Mesendoderm (in vitro differentiated cells): Measurements from ENCODE around the gene FANCL.

Experiments
- DNase-seq: peaks from one replicate; pipeline ENCODE4 v3.0.0; 2013
- H2AK5ac ChIP-seq: 2 replicates; pipeline ENCODE4 v1.6.1; 2013; ENCODE audit warnings: low read length, inconsistent platforms
- H2BK120ac ChIP-seq: 2 replicates; pipeline ENCODE4 v1.6.1; 2013; ENCODE audit warnings: low read depth, mild to moderate bottlenecking, low read length, moderate library complexity, mixed read lengths
- H2BK15ac ChIP-seq: replicated peaks from 2 replicates; pipeline ENCODE4 v1.6.1; 2013; ENCODE audit warnings: low read depth, mild to moderate bottlenecking, moderate library complexity
- H2BK5ac ChIP-seq: 2 replicates; pipeline ENCODE4 v1.6.1; 2013; ENCODE audit warnings: low read length, inconsistent platforms
- H3K18ac ChIP-seq: 2 replicates; pipeline ENCODE4 v1.6.1; 2013; ENCODE audit warnings: mild to moderate bottlenecking, low read length, mixed read lengths
- H3K23ac ChIP-seq: one replicate; pipeline ENCODE4 v1.6.1; 2013; ENCODE audit warnings: low read length
- H3K27ac ChIP-seq: 2 replicates; pipeline ENCODE4 v1.5.1; 2013; ENCODE audit warnings: low read depth, mild to moderate bottlenecking, inconsistent platforms, low read length, moderate library complexity
- H3K27me3 ChIP-seq: 2 replicates; pipeline ENCODE4 v1.6.1; 2013; ENCODE audit warnings: low read length, control low read depth, mild to moderate bottlenecking, inconsistent platforms; ENCODE audit not compliant: insufficient read depth, poor library complexity
- H3K36me3 ChIP-seq: 2 replicates; pipeline ENCODE4 v1.6.1; 2013; ENCODE audit warnings: low read length, inconsistent platforms; ENCODE audit not compliant: control insufficient read depth, insufficient read depth
- H3K4ac ChIP-seq: one replicate; pipeline ENCODE4 v1.6.1; 2013; ENCODE audit warnings: low read depth, mild to moderate bottlenecking, low read length, moderate library complexity
- H3K4me1 ChIP-seq: 2 replicates; pipeline ENCODE4 v1.6.1; 2013; ENCODE audit warnings: low read depth, low read length, inconsistent platforms; ENCODE audit not compliant: control insufficient read depth
- H3K4me2 ChIP-seq: 2 replicates; pipeline ENCODE4 v1.6.1; 2013; ENCODE audit warnings: low read length
- H3K4me3 ChIP-seq: 2 replicates; pipeline ENCODE4 v1.5.1; 2013; ENCODE audit warnings: mild to moderate bottlenecking, low read length
- H3K56ac ChIP-seq: one replicate; pipeline ENCODE4 v1.6.1; 2013; ENCODE audit warnings: low read length
- H3K79me1 ChIP-seq: 2 replicates; pipeline ENCODE4 v1.6.1; 2013; ENCODE audit warnings: low read length, inconsistent platforms
- H3K79me2 ChIP-seq: 2 replicates; pipeline ENCODE4 v1.6.1; 2013; ENCODE audit warnings: mild to moderate bottlenecking, low read length; ENCODE audit not compliant: control insufficient read depth, insufficient read depth
- H3K9ac ChIP-seq: 2 replicates; pipeline ENCODE4 v1.6.1; 2013; ENCODE audit warnings: low read length, inconsistent platforms
- H4K5ac ChIP-seq: one replicate; pipeline ENCODE4 v1.6.1; 2013; ENCODE audit warnings: low read length
- H4K8ac ChIP-seq: one replicate; pipeline ENCODE4 v1.6.1; 2013; ENCODE audit warnings: low read depth, mild to moderate bottlenecking, control low read depth, low read length, moderate library complexity
- WGBS: extraction: QIAGEN DNeasy Blood & Tissue Kit; methylation state at CpG from one replicate; pipeline ENCODE4 v1.1.7; 2013; ENCODE audit warnings: low lambda C conversion rate, missing lambda C conversion rate; ENCODE audit not compliant: insufficient coverage; ENCODE audit errors: extremely low coverage; 5-methylcytosine and 5-hydroxymethylcytosine counted together

The FANCL gene

GRCh38 chr2:58206785-58207184 lies 34.3 kb downstream of the FANCL start:
- Histone ChIP-seq H2BK120ac (no peak overlapping the region), H3K56ac (no peak overlapping the region), H2BK5ac (no peak overlapping the region), H4K8ac (no peak overlapping the region), H3K23ac (no peak overlapping the region), H3K4me3 (no peak overlapping the region), H3K4me2 (no peak overlapping the region), H2BK15ac (no peak overlapping the region), H3K79me1 (peaks cover 3% of the 10 kb centered on the region), H3K4me1 (no peaks in the 10 kb centered on the region), H3K27ac (no peak overlapping the region), H3K79me2 (no peaks in the 10 kb centered on the region), H3K9ac (no peak overlapping the region), H3K36me3 (peaks cover 2% of the 10 kb centered on the region), H4K5ac (no peak overlapping the region), H3K18ac (no peak overlapping the region), H3K27me3 (no peaks in the 10 kb centered on the region), H3K4ac (no peak overlapping the region), H2AK5ac (no peak overlapping the region)
- no peak for DNase-seq
- WGBS: no CpG with 5 or more reads among the region's 1 CpG

GRCh38 chr2:58204195-58204959 lies 36.7 kb downstream of the FANCL start:
- no peaks in the 10 kb centered on the region for H3K4me1 ChIP-seq
- no peaks in the 10 kb centered on the region for H3K36me3 ChIP-seq
- H3K27ac ChIP-seq: no peak overlapping the region

DNA sequence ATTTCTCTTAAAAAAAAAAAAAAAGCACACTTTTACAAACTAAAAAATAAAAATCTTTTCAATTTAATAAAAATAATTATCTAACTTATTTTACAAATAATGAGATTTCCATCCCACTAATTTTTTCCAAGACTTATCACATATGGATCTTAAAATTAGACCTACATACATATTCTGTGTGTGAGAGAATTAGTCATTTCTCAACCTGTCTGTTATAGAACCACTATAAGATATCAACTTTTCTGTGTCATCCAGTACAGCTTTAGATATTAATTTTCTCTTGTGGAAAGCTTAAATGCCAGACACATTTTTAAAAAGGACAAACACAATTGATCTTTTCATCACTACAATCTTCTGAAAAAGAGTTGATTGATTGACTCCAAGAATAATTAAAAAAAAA lies 38.1 kb downstream of the FANCL start:
- Histone ChIP-seq H3K4me1 (no peaks in the 10 kb centered on the region), H3K27ac (no peak overlapping the region), H2AK5ac (no peak overlapping the region), H3K79me2 (no peaks in the 10 kb centered on the region), H3K56ac (no peak overlapping the region), H3K18ac (no peak overlapping the region), H3K4ac (no peak overlapping the region), H3K4me3 (no peak overlapping the region), H3K27me3 (no peaks in the 10 kb centered on the region), H4K8ac (no peak overlapping the region), H3K79me1 (no peaks in the 10 kb centered on the region), H3K4me2 (no peak overlapping the region), H3K9ac (no peak overlapping the region), H2BK5ac (no peak overlapping the region), H4K5ac (no peak overlapping the region), H2BK15ac (no peak overlapping the region), H3K36me3 (no peaks in the 10 kb centered on the region), H3K23ac (no peak overlapping the region), H2BK120ac (no peak overlapping the region)
- no peak for DNase-seq

More at GRCh38 chr2:58204195-58204959, 36.7 kb downstream of the FANCL start:
- no peaks in the 10 kb centered on the region for H3K79me2 ChIP-seq
- no peaks in the 10 kb centered on the region for H3K79me1 ChIP-seq
- no peak overlapping the region for H3K9ac ChIP-seq
- H2AK5ac ChIP-seq: no peak overlapping the region
- H3K18ac ChIP-seq: no peak overlapping the region
- no peak overlapping the region for H3K4me2 ChIP-seq
- H2BK120ac ChIP-seq: no peak overlapping the region
- H4K8ac ChIP-seq: no peak overlapping the region
- no CpG with 5 or more reads among the region's 6 CpGs for WGBS
- no peak overlapping the region for H3K23ac ChIP-seq
- no peak overlapping the region for H3K56ac ChIP-seq
- H3K27me3 ChIP-seq: no peaks in the 10 kb centered on the region
- no peak overlapping the region for H4K5ac ChIP-seq
- no peak overlapping the region for H3K4me3 ChIP-seq
- H3K4ac ChIP-seq: no peak overlapping the region
- no peak for DNase-seq
- H2BK15ac ChIP-seq: no peak overlapping the region
- H2BK5ac ChIP-seq: no peak overlapping the region

- Histone ChIP-seq H3K79me2 (no peaks in the 10 kb centered on the region), H2BK120ac (no peak overlapping the region), H3K79me1 (no peaks in the 10 kb centered on the region), H3K56ac (no peak overlapping the region), H3K23ac (no peak overlapping the region), H2BK15ac (no peak overlapping the region), H2AK5ac (no peak overlapping the region), H3K4ac (no peak overlapping the region), H3K4me3 (no peak overlapping the region), H4K5ac (no peak overlapping the region), H3K18ac (no peak overlapping the region), H3K27me3 (no peaks in the 10 kb centered on the region), H2BK5ac (no peak overlapping the region), H3K4me2 (no peak overlapping the region), H3K9ac (no peak overlapping the region), H4K8ac (no peak overlapping the region), H3K36me3 (no peaks in the 10 kb centered on the region), H3K27ac (no peak overlapping the region), H3K4me1 (no peaks in the 10 kb centered on the region)
- no CpG with 5 or more reads among the region's 1 CpG for WGBS
- DNase-seq: no peak
Observed at GRCh38 chr2:58202404-58202803, 38.7 kb downstream of the FANCL start.

GRCh38 chr2:58197894-58198293 lies 43.2 kb downstream of the FANCL start:
- Histone ChIP-seq H2AK5ac (no peak overlapping the region), H3K18ac (no peak overlapping the region), H3K4me3 (no peak overlapping the region), H3K4me1 (no peaks in the 10 kb centered on the region), H3K27ac (no peak overlapping the region), H2BK5ac (no peak overlapping the region), H3K56ac (no peak overlapping the region), H3K23ac (no peak overlapping the region), H3K9ac (no peak overlapping the region), H3K36me3 (no peaks in the 10 kb centered on the region), H3K4ac (no peak overlapping the region), H2BK15ac (no peak overlapping the region), H4K8ac (no peak overlapping the region), H3K79me1 (no peaks in the 10 kb centered on the region), H4K5ac (no peak overlapping the region), H3K79me2 (no peaks in the 10 kb centered on the region), H3K27me3 (no peaks in the 10 kb centered on the region), H2BK120ac (no peak overlapping the region), H3K4me2 (no peak overlapping the region)
- no peak for DNase-seq
- WGBS: no CpG with 5 or more reads among the region's 2 CpGs

- Histone ChIP-seq H3K27me3 (no peaks in the 10 kb centered on the region), H3K4ac (no peak overlapping the region), H3K9ac (no peak overlapping the region), H4K8ac (no peak overlapping the region), H2AK5ac (no peak overlapping the region), H4K5ac (no peak overlapping the region), H3K79me1 (no peaks in the 10 kb centered on the region), H3K4me2 (no peak overlapping the region), H3K79me2 (no peaks in the 10 kb centered on the region), H3K4me1 (no peaks in the 10 kb centered on the region), H3K18ac (no peak overlapping the region), H3K4me3 (no peak overlapping the region), H2BK15ac (no peak overlapping the region), H2BK120ac (no peak overlapping the region), H3K27ac (no peak overlapping the region), H2BK5ac (no peak overlapping the region), H3K36me3 (no peaks in the 10 kb centered on the region), H3K23ac (no peak overlapping the region), H3K56ac (no peak overlapping the region)
- DNase-seq: no peak
- no CpG with 5 or more reads among the region's 1 CpG for WGBS
Observed at GRCh38 chr2:58195662-58196061, 45.5 kb downstream of the FANCL start.
